ENCODE data around the gene GHRHR.

GRCh38 chr7:30980194-30980593 is 16.4 kb downstream of the GHRHR start:
- TF ChIP-seq CTCF (IDR thresholded peaks at IDR 0.05; ENCODE audit: borderline replicate concordance, extremely low read depth, low read length, poor library complexity, severe bottlenecking) (no peak), EZH2 (IDR thresholded peaks at IDR 0.05; ENCODE audit: borderline replicate concordance, low read depth, low read length, severe bottlenecking) (no peak)
